HG03378 (cell line): ENCODE results near the gene LRP1B.

ENCODE experiments used
- ATAC-seq: cut with Tn5 transposase; IDR thresholded peaks from one replicate; pipeline ENCODE4 v1.9.1; 2021; ENCODE audit warnings: mild to moderate bottlenecking, moderate library complexity; ENCODE audit not compliant: unreplicated experiment

The LRP1B gene

GRCh38 chr2:141959941-141960340 lies 170.9 kb downstream of the LRP1B start:
- ATAC-seq = no peak

- ATAC-seq = no peak
Observed at GRCh38 chr2:141959016-141959415, 171.8 kb downstream of the LRP1B start.

- no peak for ATAC-seq
Observed at GRCh38 chr2:141957827-141958450, 172.9 kb downstream of the LRP1B start.

- ATAC-seq = no peak
Observed at GRCh38 chr2:141957321-141957720, 173.5 kb downstream of the LRP1B start.

GRCh38 chr2:141947396-141948114 lies 183.3 kb downstream of the LRP1B start:
- no peak for ATAC-seq

GRCh38 chr2:141946016-141946415 lies 184.8 kb downstream of the LRP1B start:
- no peak for ATAC-seq

GRCh38 chr2:141943918-141944317 lies 186.9 kb downstream of the LRP1B start:
- no peak for ATAC-seq

GRCh38 chr2:141942006-141942789 lies 188.6 kb downstream of the LRP1B start:
- ATAC-seq = no peak

GRCh38 chr2:141941210-141941714 lies 189.6 kb downstream of the LRP1B start:
- ATAC-seq = no peak

GRCh38 chr2:141940709-141941108 lies 190.1 kb downstream of the LRP1B start:
- ATAC-seq = no peak

- ATAC-seq = no peak
Observed at GRCh38 chr2:141933226-141933625, 197.6 kb downstream of the LRP1B start.

GRCh38 chr2:141932261-141932660 lies 198.6 kb downstream of the LRP1B start:
- no peak for ATAC-seq

GRCh38 chr2:141931797-141932196 lies 199.0 kb downstream of the LRP1B start:
- ATAC-seq = no peak

GRCh38 chr2:141930803-141931202 lies 200.0 kb downstream of the LRP1B start:
- no peak for ATAC-seq

GRCh38 chr2:141929331-141930252 lies 201.2 kb downstream of the LRP1B start:
- no peak for ATAC-seq

- ATAC-seq = no peak
Observed at GRCh38 chr2:141928476-141928875, 202.3 kb downstream of the LRP1B start.

- ATAC-seq = no peak
Observed at GRCh38 chr2:141927536-141927935, 203.3 kb downstream of the LRP1B start.

GRCh38 chr2:141925511-141925910 lies 205.3 kb downstream of the LRP1B start:
- no peak for ATAC-seq

GRCh38 chr2:141923657-141924056 lies 207.2 kb downstream of the LRP1B start:
- ATAC-seq = no peak

GRCh38 chr2:141911485-141912066 lies 219.2 kb downstream of the LRP1B start:
- ATAC-seq = no peak
